Fibroblast of skin of right quadriceps (primary cell): Measurements from ENCODE around the gene MRPS26.
"Not testable (repeated sequence)": the region's sequence is repeated elsewhere in the genome, so short reads cannot be mapped to it uniquely, and the experiment has no call there.

Experiments used
- DNase-seq: peaks from one replicate; pipeline ENCODE4 v3.0.0-alpha.2; 2013

The MRPS26 gene

GRCh38 chr20:3045816-3046676, at the start of gene MRPS26:
Gene MRPS26 (plus strand): TSS chr20:3046052. CDS start chr20:3046069, 17 bp downstream.
- peak; percentile 75 for DNase-seq

GRCh38 chr20:2998728-2999127, 47.1 kb upstream of the MRPS26 start:
- no peak for DNase-seq

- peak; percentile 41 for DNase-seq
These were observed 44.9 kb upstream of the MRPS26 start for GRCh38 chr20:3000852-3001523.

GRCh38 chr20:3003416-3003815, 42.4 kb upstream of the MRPS26 start:
- DNase-seq = no peak

GRCh38 chr20:3010985-3011723, 34.7 kb upstream of the MRPS26 start:
- DNase-seq = peak; percentile 30

- DNase-seq = no peak
These were observed 34.1 kb upstream of the MRPS26 start for GRCh38 chr20:3011752-3012151.

GRCh38 chr20:3013771-3014170, 32.1 kb upstream of the MRPS26 start:
- no peak for DNase-seq

- no peak for DNase-seq
These were observed 31.7 kb upstream of the MRPS26 start for GRCh38 chr20:3014179-3014578.

- no peak for DNase-seq
These were observed 31.2 kb upstream of the MRPS26 start for GRCh38 chr20:3014662-3015061.

GRCh38 chr20:3015302-3015701, 30.6 kb upstream of the MRPS26 start:
- DNase-seq = not testable (repeated sequence)

- DNase-seq = no peak
These were observed 24.5 kb upstream of the MRPS26 start for GRCh38 chr20:3021327-3021726.

- DNase-seq = no peak
These were observed 24.1 kb upstream of the MRPS26 start for GRCh38 chr20:3021777-3022176.

GRCh38 chr20:3022559-3023490, 23.0 kb upstream of the MRPS26 start:
- not testable (repeated sequence) for DNase-seq

GRCh38 chr20:3027987-3028386, 17.9 kb upstream of the MRPS26 start:
- no peak for DNase-seq

- DNase-seq = no peak
These were observed 14.2 kb upstream of the MRPS26 start for GRCh38 chr20:3031524-3032147.

GRCh38 chr20:3032624-3033023, 13.2 kb upstream of the MRPS26 start:
- no peak for DNase-seq

GRCh38 chr20:3037654-3038053, 8.2 kb upstream of the MRPS26 start:
- DNase-seq = no peak

- no peak for DNase-seq
These were observed 7.4 kb upstream of the MRPS26 start for GRCh38 chr20:3038454-3038853.

- no peak for DNase-seq
These were observed 6.4 kb upstream of the MRPS26 start for GRCh38 chr20:3039426-3039825.

- DNase-seq = no peak
These were observed 5.8 kb upstream of the MRPS26 start for GRCh38 chr20:3040086-3040485.

GRCh38 chr20:3041854-3042409, 3.9 kb upstream of the MRPS26 start:
- peak; percentile 13 for DNase-seq

- DNase-seq = no peak
These were observed 3.2 kb upstream of the MRPS26 start for GRCh38 chr20:3042625-3043024.
